GM18520 (cell line): ENCODE measurements around the gene PTX3.

ENCODE experiments used
- ATAC-seq: cut with Tn5 transposase; IDR thresholded peaks from one replicate; pipeline ENCODE4 v1.9.1; 2021; ENCODE audit not compliant: unreplicated experiment

PTX3 gene

DNA sequence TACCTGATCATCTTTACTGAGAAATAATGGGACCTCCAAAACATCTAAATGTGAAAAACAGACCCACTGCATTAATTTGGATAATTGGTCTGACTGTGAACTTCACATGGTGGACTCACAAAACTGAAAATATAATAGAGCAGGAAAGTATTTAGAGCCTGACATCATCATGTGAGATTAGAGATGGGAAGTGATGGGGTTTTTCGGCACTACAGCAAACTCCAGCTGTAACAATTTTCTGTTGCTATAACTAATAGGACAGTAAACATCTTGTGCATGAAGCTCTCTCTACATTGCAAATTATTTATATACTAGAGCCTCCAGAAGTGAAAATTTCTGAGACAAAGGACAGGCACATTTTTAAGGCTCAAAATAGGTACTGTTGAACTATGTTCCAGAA lies 34.4 kb downstream of the PTX3 start:
- no peak for ATAC-seq

DNA sequence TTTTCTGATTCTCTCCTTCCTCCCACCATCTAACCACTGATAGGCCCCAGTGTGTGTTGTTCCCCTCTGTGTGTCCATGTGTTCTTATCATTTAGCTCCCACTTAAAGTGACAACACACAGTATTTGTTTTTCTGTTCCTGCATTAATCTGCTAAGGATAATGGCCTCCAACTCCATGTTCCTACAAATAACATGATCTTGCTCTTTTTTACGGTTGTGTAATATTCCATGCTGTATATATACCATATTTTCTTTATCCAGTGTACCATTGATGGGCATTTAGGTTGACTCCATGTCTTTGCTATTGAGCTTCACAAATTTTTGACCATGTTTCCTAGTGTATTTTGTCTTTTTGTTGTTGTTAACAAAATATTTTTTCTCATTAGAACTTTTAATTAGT lies 36.0 kb downstream of the PTX3 start:
- ATAC-seq = no peak

DNA sequence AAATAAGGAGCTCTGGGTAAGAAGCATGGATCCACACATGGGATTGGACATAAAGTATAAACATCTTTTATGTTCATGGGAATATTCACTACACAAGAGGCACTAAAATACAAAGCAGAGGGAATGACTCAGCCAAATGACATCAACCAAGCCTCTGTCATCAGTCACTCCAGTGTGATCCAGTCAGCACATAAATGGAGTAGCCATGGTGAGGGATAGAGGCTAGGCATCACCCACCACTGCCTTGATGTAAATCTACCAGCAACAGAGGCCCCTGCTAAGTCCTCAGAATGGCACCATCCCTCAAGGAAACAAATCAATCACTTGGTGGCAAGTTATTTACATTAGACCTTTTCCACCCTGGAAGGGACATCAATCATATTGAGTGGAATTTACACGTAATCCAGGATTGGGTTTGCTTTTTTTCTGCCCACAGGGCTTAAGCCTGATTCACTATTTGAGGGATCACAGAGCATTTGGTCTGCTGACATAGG lies 39.3 kb downstream of the PTX3 start:
- ATAC-seq = no peak

DNA sequence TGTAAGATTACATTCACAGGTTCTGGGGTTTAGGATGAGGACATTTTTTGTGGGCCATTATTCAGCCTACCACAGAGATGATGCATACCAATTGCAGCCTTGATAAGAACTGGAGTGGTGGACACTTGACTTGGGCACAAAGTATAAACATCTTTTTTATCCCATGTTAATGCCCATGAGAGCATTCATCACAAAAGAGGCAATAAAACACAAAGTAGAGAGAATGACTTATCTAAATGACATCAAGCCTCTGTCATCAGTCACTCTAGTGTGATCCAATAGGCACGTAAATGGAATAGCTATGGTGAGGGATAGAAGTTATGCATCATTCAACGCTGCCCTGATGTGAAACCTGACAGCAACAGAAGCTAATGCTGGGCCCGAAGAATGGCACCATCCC lies 40.8 kb downstream of the PTX3 start:
- ATAC-seq = no peak

DNA sequence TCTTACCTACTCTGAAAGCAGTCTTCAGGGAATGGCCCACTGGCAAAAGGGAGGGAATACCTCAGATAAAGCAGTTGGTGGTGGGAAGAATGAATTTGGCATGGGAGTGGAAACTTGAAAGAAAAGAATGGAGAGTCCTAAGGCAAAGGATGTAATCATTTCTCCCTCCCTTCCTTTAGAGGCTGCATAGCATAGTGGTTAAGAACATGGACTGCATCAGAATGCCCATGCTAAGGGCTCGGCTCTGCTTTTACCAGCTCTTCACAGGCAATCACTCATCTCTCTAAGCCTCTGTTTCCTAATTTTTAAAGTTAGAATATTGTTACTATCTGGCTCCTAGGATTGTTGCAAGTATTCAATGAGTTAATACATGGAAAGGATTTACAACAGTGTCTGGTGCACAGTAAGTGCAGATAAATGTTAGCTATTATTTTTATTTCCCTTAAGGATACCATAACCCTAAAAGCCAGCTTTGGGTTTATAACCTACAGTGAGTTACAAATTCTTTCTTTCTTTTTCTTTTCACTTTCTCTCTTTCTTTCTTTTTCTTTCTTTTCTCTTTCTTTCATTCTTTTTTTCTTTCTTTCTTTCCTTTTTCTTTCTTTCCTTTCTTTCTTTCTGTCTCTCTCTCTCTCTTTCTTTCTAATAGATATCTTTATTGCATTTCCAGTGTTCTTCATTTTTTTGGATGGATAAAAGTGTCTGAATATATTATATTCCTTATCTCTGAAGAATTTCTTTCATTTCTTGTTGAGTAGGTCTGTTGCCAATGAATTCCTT lies 43.0 kb downstream of the PTX3 start:
- ATAC-seq = no peak

DNA sequence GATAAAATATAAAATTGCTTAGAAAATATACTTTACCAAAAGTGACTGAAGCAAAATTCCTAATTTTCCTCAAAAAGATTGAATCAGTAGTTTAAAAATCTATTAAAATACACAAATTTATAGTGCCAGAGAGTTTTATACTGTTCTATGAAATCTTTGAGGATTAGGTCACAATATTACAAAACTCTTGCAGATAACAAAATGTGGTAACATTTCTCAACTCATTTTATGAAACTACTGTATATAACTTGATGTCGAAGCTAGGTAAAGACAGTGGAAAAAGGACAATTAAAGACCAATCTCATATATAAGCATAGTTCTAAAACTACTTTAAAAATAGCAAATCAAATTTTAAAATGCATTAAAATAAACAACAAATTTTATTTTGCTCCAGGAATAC lies 50.7 kb downstream of the PTX3 start:
- no peak for ATAC-seq

DNA sequence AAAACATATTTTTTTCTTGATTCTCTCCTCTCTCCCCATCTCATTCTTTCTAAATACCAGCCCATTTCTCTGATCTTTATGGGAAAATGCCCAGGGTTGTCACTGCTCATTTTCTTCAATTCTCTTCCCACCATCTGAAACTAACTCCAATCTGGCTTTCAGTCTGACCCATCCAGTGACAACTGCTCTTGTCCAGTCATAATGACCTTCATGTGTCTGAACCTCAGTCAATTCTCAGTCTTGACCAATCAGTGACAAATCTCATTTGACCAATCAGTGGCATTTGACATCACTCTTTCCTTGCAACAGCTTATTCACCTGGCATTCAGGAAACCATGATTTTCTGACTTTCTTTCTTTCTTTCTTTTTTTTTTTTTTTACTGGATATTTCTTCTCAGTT lies 51.5 kb downstream of the PTX3 start:
- no peak for ATAC-seq

DNA sequence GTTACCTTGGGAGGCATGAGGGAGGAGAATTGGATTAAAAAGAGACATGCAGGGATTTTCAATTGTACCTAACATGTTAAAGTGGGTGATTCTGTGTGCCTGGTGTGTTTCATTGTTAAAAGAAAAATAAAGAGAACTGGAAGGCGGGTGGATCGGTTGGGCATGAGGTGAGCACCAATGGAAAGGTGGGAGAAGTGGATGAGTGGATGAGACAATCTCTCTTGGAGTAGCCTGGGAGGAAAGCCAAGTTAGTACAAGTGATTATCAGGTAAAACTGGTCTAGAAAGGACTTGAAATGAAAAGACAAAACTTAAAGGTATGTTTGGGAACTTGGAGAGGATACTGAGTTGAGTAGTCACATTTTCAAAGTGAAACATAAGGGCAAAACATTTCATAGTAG lies 54.5 kb downstream of the PTX3 start:
- no peak for ATAC-seq
